Fibroblast of lung (primary cell): ENCODE measurements around the gene BAG3.

Source experiments
- EZH2 ChIP-seq: IDR thresholded peaks from 2 replicates; pipeline ENCODE4 v1.5.1; 2012; ENCODE audit warnings: low read length, control low read depth, mild to moderate bottlenecking; ENCODE audit errors: missing control alignments
- TF ChIP-seq, protein P1 (sequence below), 2 donors: IDR thresholded peaks in 1 of 2; conservative IDR thresholded peaks in 1 of 2; 1 replicate in 1 of 2; 2 replicates in 1 of 2; pipeline ENCODE4 v1.5.1; 2011 to 2012; ENCODE audit warnings: low read length in 2 of 2, control low read depth in 1 of 2, inconsistent platforms in 1 of 2, low read depth in 1 of 2, mild to moderate bottlenecking in 1 of 2

DNA sequence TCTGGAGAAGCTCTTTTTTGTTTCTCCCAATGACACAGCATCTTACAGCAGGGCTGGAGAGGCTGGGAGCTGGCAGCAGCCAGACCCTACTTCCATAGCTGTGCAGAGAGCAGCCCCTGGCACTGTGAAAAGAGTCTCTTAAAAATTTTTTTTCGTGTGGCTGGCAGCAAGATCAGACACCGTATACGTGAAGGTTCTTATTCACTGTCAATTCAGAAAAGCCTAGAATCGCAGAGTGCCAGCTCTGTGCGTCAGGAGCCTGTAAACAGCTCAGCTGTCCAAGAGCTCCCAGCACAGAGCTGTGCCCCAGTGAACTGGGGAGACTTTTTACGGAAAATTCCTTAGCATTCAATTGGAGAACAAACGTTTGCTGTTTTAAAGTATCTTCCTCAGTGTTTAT lies 6.5 kb downstream of the BAG3 start:
- TF ChIP-seq, protein P1, sequence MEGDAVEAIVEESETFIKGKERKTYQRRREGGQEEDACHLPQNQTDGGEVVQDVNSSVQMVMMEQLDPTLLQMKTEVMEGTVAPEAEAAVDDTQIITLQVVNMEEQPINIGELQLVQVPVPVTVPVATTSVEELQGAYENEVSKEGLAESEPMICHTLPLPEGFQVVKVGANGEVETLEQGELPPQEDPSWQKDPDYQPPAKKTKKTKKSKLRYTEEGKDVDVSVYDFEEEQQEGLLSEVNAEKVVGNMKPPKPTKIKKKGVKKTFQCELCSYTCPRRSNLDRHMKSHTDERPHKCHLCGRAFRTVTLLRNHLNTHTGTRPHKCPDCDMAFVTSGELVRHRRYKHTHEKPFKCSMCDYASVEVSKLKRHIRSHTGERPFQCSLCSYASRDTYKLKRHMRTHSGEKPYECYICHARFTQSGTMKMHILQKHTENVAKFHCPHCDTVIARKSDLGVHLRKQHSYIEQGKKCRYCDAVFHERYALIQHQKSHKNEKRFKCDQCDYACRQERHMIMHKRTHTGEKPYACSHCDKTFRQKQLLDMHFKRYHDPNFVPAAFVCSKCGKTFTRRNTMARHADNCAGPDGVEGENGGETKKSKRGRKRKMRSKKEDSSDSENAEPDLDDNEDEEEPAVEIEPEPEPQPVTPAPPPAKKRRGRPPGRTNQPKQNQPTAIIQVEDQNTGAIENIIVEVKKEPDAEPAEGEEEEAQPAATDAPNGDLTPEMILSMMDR (conservative IDR thresholded peaks at IDR 0.05 in 1 of 2, IDR thresholded peaks at IDR 0.05 in 1 of 2; ENCODE audit: low read depth in 1 of 2, low read length in 2 of 2): no peak
- TF ChIP-seq EZH2: no peak
